Loucy (cell line): ENCODE measurements around the gene CHN2.

Source experiments
- EZH2phosphoT487 ChIP-seq: fragments of 200-600 bp; IDR thresholded peaks from 2 replicates; pipeline ENCODE4 v1.6.1; 2018; ENCODE audit warnings: antibody characterized with exemption, mild to moderate bottlenecking, moderate library complexity, borderline replicate concordance
- TF ChIP-seq, protein P1 (sequence below): fragments of 200-600 bp; sonication (generic); conservative IDR thresholded peaks from 2 replicates; pipeline ENCODE4 v1.5.1; 2014; ENCODE audit warnings: mild to moderate bottlenecking, antibody characterized with exemption, low read length

DNA sequence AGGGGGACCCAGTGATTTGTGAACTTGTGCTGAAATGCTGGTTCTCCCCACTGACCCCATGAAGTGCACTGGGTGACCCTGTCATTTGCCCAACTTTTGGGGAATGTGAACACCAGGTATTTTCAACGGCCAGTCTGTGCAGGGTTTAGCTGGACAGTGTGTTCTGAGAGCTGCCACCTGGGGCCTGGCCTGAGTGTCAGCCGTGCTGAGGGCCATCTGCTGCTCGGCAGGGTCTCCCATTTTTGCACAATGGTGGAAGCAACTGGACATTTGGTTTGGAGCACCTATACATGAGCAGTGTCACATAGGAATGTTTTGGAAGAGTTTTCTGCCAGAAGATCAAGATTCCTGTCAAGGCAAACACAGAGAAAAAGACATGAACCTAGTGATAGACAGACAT, 5.2 kb downstream of the CHN2 start:
- TF ChIP-seq EZH2phosphoT487: no peak
- TF ChIP-seq, protein P1, sequence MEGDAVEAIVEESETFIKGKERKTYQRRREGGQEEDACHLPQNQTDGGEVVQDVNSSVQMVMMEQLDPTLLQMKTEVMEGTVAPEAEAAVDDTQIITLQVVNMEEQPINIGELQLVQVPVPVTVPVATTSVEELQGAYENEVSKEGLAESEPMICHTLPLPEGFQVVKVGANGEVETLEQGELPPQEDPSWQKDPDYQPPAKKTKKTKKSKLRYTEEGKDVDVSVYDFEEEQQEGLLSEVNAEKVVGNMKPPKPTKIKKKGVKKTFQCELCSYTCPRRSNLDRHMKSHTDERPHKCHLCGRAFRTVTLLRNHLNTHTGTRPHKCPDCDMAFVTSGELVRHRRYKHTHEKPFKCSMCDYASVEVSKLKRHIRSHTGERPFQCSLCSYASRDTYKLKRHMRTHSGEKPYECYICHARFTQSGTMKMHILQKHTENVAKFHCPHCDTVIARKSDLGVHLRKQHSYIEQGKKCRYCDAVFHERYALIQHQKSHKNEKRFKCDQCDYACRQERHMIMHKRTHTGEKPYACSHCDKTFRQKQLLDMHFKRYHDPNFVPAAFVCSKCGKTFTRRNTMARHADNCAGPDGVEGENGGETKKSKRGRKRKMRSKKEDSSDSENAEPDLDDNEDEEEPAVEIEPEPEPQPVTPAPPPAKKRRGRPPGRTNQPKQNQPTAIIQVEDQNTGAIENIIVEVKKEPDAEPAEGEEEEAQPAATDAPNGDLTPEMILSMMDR: no peak
